IMR-90 (cell line): ENCODE results near the gene RHBDL1. TPM values are rescaled to one million over a fixed set of nuclear protein-coding genes. Genes with fewer than 3 reads are reported as not detected.
A peak's percentile ranks its signal among the peaks of the same experiment; 100 is the strongest.

Source experiments
- ATAC-seq: fragments of 200-7000 bp; cut with Tn5 transposase; 2 replicates; pipeline ENCODE4 v1.9.1; 2020; ENCODE audit warnings: low read depth, mild to moderate bottlenecking, moderate library complexity
- BruUV-seq: library from RNA; stranded (reverse); fragments of 400-500 nt; replicated peaks from 2 replicates; lab custom pipeline; 2021; lab: Mats Ljungman, UMichigan
- CTCF ChIA-PET: fragments of 300-600 bp; formaldehyde crosslinking; extraction: SDS; loops from one replicate; lab custom pipeline; 2021; ENCODE audit warnings: antibody characterized with exemption; lab: Yijun Ruan, JAX
- POLR2A ChIA-PET: fragments of 300-600 bp; sonication (Branson Sonifier 250); formaldehyde crosslinking; loops from one replicate; lab custom pipeline; 2022; ENCODE audit warnings: antibody characterized with exemption; ENCODE audit not compliant: unreplicated experiment; lab: Charles Lee
- DNase-seq: peaks from one replicate; pipeline ENCODE4 v3.0.0; 2013
- H2AFZ ChIP-seq: replicated peaks from 2 replicates; pipeline ENCODE3; 2013; ENCODE audit warnings: low read length, mild to moderate bottlenecking; ENCODE audit not compliant: poor library complexity
- H2AK5ac ChIP-seq: 2 replicates; pipeline ENCODE4 v1.6.1; 2013; ENCODE audit warnings: low read depth, low read length, inconsistent platforms
- H2AK9ac ChIP-seq: replicated peaks from 2 replicates; pipeline ENCODE3; 2013; ENCODE audit warnings: mild to moderate bottlenecking, low read depth, low read length, moderate library complexity; ENCODE audit not compliant: poor library complexity
- H2BK120ac ChIP-seq: 2 replicates; pipeline ENCODE4 v1.6.1; 2013; ENCODE audit warnings: low read depth, low read length, inconsistent platforms
- H2BK15ac ChIP-seq: 3 replicates; pipeline ENCODE4 v1.6.1; 2013; ENCODE audit warnings: low read depth, low read length, inconsistent platforms
- H2BK20ac ChIP-seq: 2 replicates; pipeline ENCODE4 v1.6.1; 2013; ENCODE audit warnings: low read depth, mild to moderate bottlenecking, inconsistent platforms, low read length, moderate library complexity
- H2BK5ac ChIP-seq: 2 replicates; pipeline ENCODE4 v1.6.1; 2013; ENCODE audit warnings: mild to moderate bottlenecking, low read depth, low read length, inconsistent platforms; ENCODE audit not compliant: poor library complexity, severe bottlenecking
- H3K14ac ChIP-seq: replicated peaks from 2 replicates; pipeline ENCODE4 v1.6.1; 2013; ENCODE audit warnings: low read depth, low read length, inconsistent platforms
- H3K18ac ChIP-seq: 2 replicates; pipeline ENCODE4 v1.6.1; 2013; ENCODE audit warnings: low read depth, low read length, control low read depth
- H3K23ac ChIP-seq: 2 replicates; pipeline ENCODE4 v1.6.1; 2013; ENCODE audit warnings: low read depth, low read length, inconsistent platforms
- H3K27ac ChIP-seq: 2 replicates; pipeline ENCODE4 v1.5.1; 2013; ENCODE audit warnings: mild to moderate bottlenecking, control low read depth, low read length; ENCODE audit not compliant: insufficient read depth
- H3K27me3 ChIP-seq: 2 replicates; pipeline ENCODE4 v1.6.1; 2013; ENCODE audit warnings: low read length; ENCODE audit not compliant: control insufficient read depth, insufficient read depth
- H3K36me3 ChIP-seq: 2 replicates; pipeline ENCODE4 v1.6.1; 2013; ENCODE audit warnings: low read length, mixed read lengths; ENCODE audit not compliant: control insufficient read depth, insufficient read depth
- H3K4ac ChIP-seq: 2 replicates; pipeline ENCODE4 v1.6.1; 2013; ENCODE audit warnings: low read depth, low read length, inconsistent platforms
- H3K4me1 ChIP-seq: 2 replicates; pipeline ENCODE4 v1.6.1; 2013; ENCODE audit warnings: low read length, mixed read lengths; ENCODE audit not compliant: control insufficient read depth, insufficient read depth
- H3K4me2 ChIP-seq: 2 replicates; pipeline ENCODE4 v1.6.1; 2013; ENCODE audit warnings: low read depth, mild to moderate bottlenecking, control low read depth, low read length, moderate library complexity
- H3K4me3 ChIP-seq: 2 replicates; pipeline ENCODE4 v1.5.1; 2013; ENCODE audit warnings: low read depth, mild to moderate bottlenecking, control low read depth, low read length, moderate library complexity; ENCODE audit not compliant: insufficient read depth
- H3K56ac ChIP-seq: 2 replicates; pipeline ENCODE4 v1.6.1; 2013; ENCODE audit warnings: low read length, inconsistent platforms; ENCODE audit not compliant: insufficient read depth; ENCODE audit errors: extremely low read depth
- H3K79me1 ChIP-seq, 2 experiments: 2 replicates each; pipeline ENCODE4 v1.6.1; 2013; ENCODE audit warnings: low read length in 2 of 2, inconsistent platforms in 1 of 2, low read depth in 1 of 2
- H3K9ac ChIP-seq: 2 replicates; pipeline ENCODE4 v1.6.1; 2013; ENCODE audit warnings: low read depth, low read length, control low read depth
- H3K9me1 ChIP-seq: 2 replicates; pipeline ENCODE4 v1.6.1; 2013; ENCODE audit warnings: low read length, inconsistent platforms; ENCODE audit not compliant: insufficient read depth
- H3K9me3 ChIP-seq: 2 replicates; pipeline ENCODE4 v1.6.1; 2013; ENCODE audit warnings: low read length; ENCODE audit not compliant: control insufficient read depth, insufficient read depth
- H4K20me1 ChIP-seq: 2 replicates; pipeline ENCODE4 v1.6.1; 2013; ENCODE audit warnings: low read length, inconsistent platforms; ENCODE audit not compliant: insufficient read depth
- H4K5ac ChIP-seq: 2 replicates; pipeline ENCODE4 v1.6.1; 2013; ENCODE audit warnings: mild to moderate bottlenecking, low read depth, low read length, control low read depth
- H4K8ac ChIP-seq, 2 experiments: 2 replicates each; pipeline ENCODE4 v1.6.1; 2013; ENCODE audit warnings: low read depth in 2 of 2, low read length in 2 of 2, control low read depth in 1 of 2, inconsistent platforms in 1 of 2
- H4K91ac ChIP-seq: 2 replicates; pipeline ENCODE4 v1.6.1; 2013; ENCODE audit warnings: low read depth, low read length, inconsistent platforms; ENCODE audit not compliant: insufficient read depth
- CEBPB ChIP-seq: IDR thresholded peaks from 2 replicates; pipeline ENCODE4 v1.6.1; 2012; ENCODE audit warnings: low read depth, low read length, improper control_type of control experiment
- CHD1 ChIP-seq: IDR thresholded peaks from 2 replicates; pipeline ENCODE4 v1.6.1; 2012; ENCODE audit warnings: low read depth, low read length, improper control_type of control experiment
- CTCF ChIP-seq: conservative IDR thresholded peaks from 2 replicates; pipeline ENCODE4 v1.5.1; 2012; ENCODE audit warnings: mild to moderate bottlenecking, low read depth, low read length, improper control_type of control experiment
- MAZ ChIP-seq: IDR thresholded peaks from 2 replicates; pipeline ENCODE4 v1.6.1; 2012; ENCODE audit warnings: low read depth, mild to moderate bottlenecking, low read length, improper control_type of control experiment, moderate library complexity, borderline replicate concordance
- NFE2L2 ChIP-seq: fragments of 150-350 bp; IDR thresholded peaks from 2 replicates; pipeline ENCODE4 v1.6.1; 2016; ENCODE audit warnings: low read depth, mild to moderate bottlenecking, low read length
- POLR2A ChIP-seq: IDR thresholded peaks from 2 replicates; pipeline ENCODE4 v1.6.1; 2012; ENCODE audit warnings: mild to moderate bottlenecking, low read depth, low read length
- RAD21 ChIP-seq: IDR thresholded peaks from 2 replicates; pipeline ENCODE4 v1.6.1; 2012; ENCODE audit warnings: low read length, improper control_type of control experiment
- RCOR1 ChIP-seq: IDR thresholded peaks from 2 replicates; pipeline ENCODE4 v1.6.1; 2012; ENCODE audit warnings: mild to moderate bottlenecking, low read length, improper control_type of control experiment; ENCODE audit not compliant: insufficient replicate concordance
- RFX5 ChIP-seq: IDR thresholded peaks from 2 replicates; pipeline ENCODE4 v1.8.0; 2012; ENCODE audit warnings: low read depth, mild to moderate bottlenecking, low read length, moderate library complexity
- SMC3 ChIP-seq: fragments of 150-350 bp; IDR thresholded peaks from 2 replicates; pipeline ENCODE4 v1.6.1; 2016; ENCODE audit warnings: low read depth, mild to moderate bottlenecking, antibody characterized with exemption, low read length, moderate library complexity
- USF2 ChIP-seq: fragments of 150-350 bp; IDR thresholded peaks from 2 replicates; pipeline ENCODE4 v1.6.1; 2017; ENCODE audit warnings: mild to moderate bottlenecking, antibody characterized with exemption, low read length, low read depth
- WGBS, 2 experiments: methylation state at CpG; one replicate each; pipeline versions ENCODE4 v1.1.5 to v1.1.7; 2013; ENCODE audit warnings: missing lambda C conversion rate in 2 of 2; ENCODE audit not compliant: insufficient read length in 1 of 2; ENCODE audit errors: extremely low coverage in 2 of 2; 5-methylcytosine and 5-hydroxymethylcytosine counted together
- dilution Hi-C: fragments of 300-500 bp; cut with HindIII; formaldehyde crosslinking; loops from one replicate; pipeline ENCODE4 v1.14.3; 2018; ENCODE audit warnings: low sequenced_read_pairs; ENCODE audit not compliant: unreplicated experiment
- in situ Hi-C: fragments of 300-500 bp; cut with MboI; formaldehyde crosslinking; loops from 3 replicates; pipeline ENCODE4 v1.14.3; 2019; ENCODE audit warnings: low sequenced_read_pairs, inconsistent platforms, mixed read lengths
- intact Hi-C: fragments of 100-400 bp; cut with micrococcal nuclease; formaldehyde crosslinking; loops from 2 replicates; pipeline ENCODE4 v1.10.0; 2022
- polyA plus RNA-seq, 3 experiments: library from polyadenylated mRNA; depleted of rRNA; stranded (reverse); fragments of >200 nt; gene quantifications; 2 replicates each; pipeline ENCODE4 v1.2.3, GENCODE V29; 2012; ENCODE audit warnings: low replicate concordance in 1 of 3
- total RNA-seq: library from RNA; depleted of rRNA; stranded (reverse); fragments of >200 nt; gene quantifications from 2 replicates; pipeline ENCODE4 v1.2.3, GENCODE V29; 2012

RHBDL1 gene
- total and polyA plus RNA-seq, 2 of the 4 experiments (the other 2 are of a cell fraction) = 0.72 to 4.1 TPM

- Histone ChIP-seq H3K9ac (no peak overlapping the region), H4K5ac (no peak overlapping the region), H2BK20ac (no peak overlapping the region), H2BK120ac (no peak overlapping the region), H3K79me1 (no peaks in the 10 kb centered on the region), H3K4me1 (peaks cover 1% of the 10 kb centered on the region; the same call in 1 of the 2 replicates), H4K20me1 (peaks cover 18% of the 10 kb centered on the region), H4K91ac (no peak overlapping the region), H3K23ac (no peak overlapping the region), H4K8ac (no peak overlapping the region), H2AFZ (no peak overlapping the region), H3K36me3 (no peaks in the 10 kb centered on the region), H2AK9ac (peak overlapping the region; percentile 24), H2BK15ac (no peak overlapping the region), H3K9me3 (no peaks in the 10 kb centered on the region), H3K4me3 (no peak overlapping the region), H3K14ac (no peak overlapping the region), H3K18ac (no peak overlapping the region), H2BK5ac (no peak overlapping the region), H3K27ac (no peak overlapping the region), H3K56ac (no peak overlapping the region), H3K9me1 (no peaks in the 10 kb centered on the region), H3K4ac (no peak overlapping the region), H2AK5ac (no peak overlapping the region), H3K4me2 (no peak overlapping the region), H3K27me3 (peaks cover 71% of the 10 kb centered on the region)
- ChIA-PET POLR2A (no interaction called here), CTCF (no interaction called here)
- dilution Hi-C loops = no loop called here
- BruUV-seq = no TSS peak
- ATAC-seq = no peak
- WGBS, 2 experiments = 6% methylated on average over 18 of the region's 50 CpGs; no CpG with 5 or more reads in 1 of the 2 experiments
- TF ChIP-seq CHD1 = no peak
- TF ChIP-seq POLR2A = no peak
- TF ChIP-seq RAD21 = no peak
- TF ChIP-seq CEBPB = no peak
- TF ChIP-seq RCOR1 = no peak
- TF ChIP-seq RFX5 = no peak
- no peak for TF ChIP-seq NFE2L2
- no peak for TF ChIP-seq MAZ
- no peak for TF ChIP-seq SMC3
- no peak for TF ChIP-seq USF2
- no peak for TF ChIP-seq CTCF
- intact Hi-C loops = no loop called here
- DNase-seq = no peak
- in situ Hi-C loops = loop anchor here (25.0 kb wide), 1 partner anchor 358 kb away; the partner anchor contains the start of gene SSTR5
These were observed 29.3 kb downstream of the RHBDL1 start for GRCh38 chr16:704552-705380.
